Keratinocyte (primary cell): ENCODE measurements around the gene RABL6. TPM values are rescaled to one million over a fixed set of nuclear protein-coding genes. Genes with fewer than 3 reads are reported as not detected.

Experiments
- DNase-seq: peaks from one replicate; pipeline ENCODE4 v3.0.0-alpha.2; 2011; ENCODE audit warnings: low read depth, missing footprints, low spot score
- FAIRE-seq: peaks from 2 replicates; lab custom pipeline; 2011; peaks lifted over from hg19 to GRCh38; lab: Jason Lieb, UNC
- H2AFZ ChIP-seq: 2 replicates; pipeline ENCODE4 v1.6.0; 2012; ENCODE audit warnings: low read length, control low read depth, inconsistent platforms; ENCODE audit not compliant: control insufficient read depth
- H3K27ac ChIP-seq: 2 replicates; pipeline ENCODE4 v1.5.1; 2011; ENCODE audit warnings: low read length; ENCODE audit not compliant: control insufficient read depth, insufficient read depth
- H3K27me3 ChIP-seq: 3 replicates; pipeline ENCODE4 v1.6.0; 2011; ENCODE audit warnings: low read length; ENCODE audit not compliant: control insufficient read depth, insufficient read depth; ENCODE audit errors: extremely low read depth
- H3K36me3 ChIP-seq, 2 experiments: 2 replicates in 1 of 2; 3 replicates in 1 of 2; pipeline ENCODE4 v1.5.1; 2011; ENCODE audit warnings: low read length in 2 of 2, mild to moderate bottlenecking in 1 of 2; ENCODE audit not compliant: control insufficient read depth in 2 of 2, insufficient read depth in 2 of 2; ENCODE audit errors: extremely low read depth in 1 of 2
- H3K4me1 ChIP-seq: 3 replicates; pipeline ENCODE4 v1.5.1; 2011; ENCODE audit warnings: low read length; ENCODE audit not compliant: control insufficient read depth, insufficient read depth; ENCODE audit errors: extremely low read depth
- H3K4me2 ChIP-seq: 3 replicates; pipeline ENCODE4 v1.6.0; 2011; ENCODE audit warnings: low read depth, low read length; ENCODE audit not compliant: control insufficient read depth, insufficient read depth; ENCODE audit errors: extremely low read depth
- H3K4me3 ChIP-seq, 3 experiments: fragments of 200-600 bp in 1 of 3; sonication (generic) in 1 of 3; 2 replicates in 2 of 3; 3 replicates in 1 of 3; pipeline ENCODE4 v1.5.1; 2011 to 2016; ENCODE audit warnings: low read length in 3 of 3, mild to moderate bottlenecking in 3 of 3, control low read depth in 2 of 3, inconsistent platforms in 1 of 3, low read depth in 1 of 3, mixed read lengths in 1 of 3, mixed run types in 1 of 3, moderate library complexity in 1 of 3; ENCODE audit not compliant: control insufficient read depth in 2 of 3, insufficient read depth in 2 of 3; ENCODE audit errors: extremely low read depth in 1 of 3
- H3K79me2 ChIP-seq: 2 replicates; pipeline ENCODE4 v1.6.0; 2012; ENCODE audit warnings: low read length; ENCODE audit not compliant: control insufficient read depth, insufficient read depth
- H3K9ac ChIP-seq: 3 replicates; pipeline ENCODE4 v1.6.0; 2011; ENCODE audit warnings: low read length; ENCODE audit not compliant: control insufficient read depth, insufficient read depth; ENCODE audit errors: extremely low read depth
- H3K9me1 ChIP-seq: 3 replicates; pipeline ENCODE4 v1.6.0; 2011; ENCODE audit warnings: low read length; ENCODE audit not compliant: control insufficient read depth, insufficient read depth; ENCODE audit errors: extremely low read depth
- H3K9me3 ChIP-seq: 2 replicates; pipeline ENCODE4 v1.5.1; 2012; ENCODE audit warnings: low read depth, low read length; ENCODE audit not compliant: control insufficient read depth
- H4K20me1 ChIP-seq: 3 replicates; pipeline ENCODE4 v1.6.0; 2011; ENCODE audit warnings: low read length; ENCODE audit not compliant: control insufficient read depth, insufficient read depth; ENCODE audit errors: extremely low read depth
- EZH2 ChIP-seq: IDR thresholded peaks from one replicate; pipeline ENCODE4 v1.6.1; 2012; ENCODE audit warnings: inconsistent platforms, mild to moderate bottlenecking, low read length, moderate library complexity
- dilution Hi-C: fragments of 300-500 bp; cut with MboI; formaldehyde crosslinking; loops from one replicate; pipeline ENCODE4 v1.7.0; 2020; ENCODE audit warnings: low sequenced_read_pairs; ENCODE audit not compliant: extremely low pct_ligation_motif_present
- polyA plus RNA-seq, 5 experiments: library from polyadenylated mRNA; depleted of rRNA in 3 of 5; stranded (reverse) in 3 of 5; stranded (forward) in 1 of 5; unstranded in 1 of 5; fragments of >200 nt; gene quantifications; 1 replicate in 1 of 5; 2 replicates in 3 of 5; 3 replicates in 1 of 5; pipeline versions ENCODE4 v1.2.1 to v1.2.3, GENCODE V29; 2011 to 2012; ENCODE audit warnings: missing spikeins in 2 of 5, low read depth in 1 of 5, low replicate concordance in 1 of 5
- TF ChIP-seq, protein P1 (sequence below), 3 experiments: IDR thresholded peaks in 1 of 3; conservative IDR thresholded peaks in 1 of 3; optimal IDR thresholded peaks in 1 of 3; 2 replicates in 2 of 3; 3 replicates in 1 of 3; pipeline versions ENCODE3 to v1.5.1; 2011; ENCODE audit warnings: low read length in 3 of 3, mild to moderate bottlenecking in 3 of 3, moderate library complexity in 2 of 3, control low read depth in 1 of 3, inconsistent platforms in 1 of 3; ENCODE audit not compliant: insufficient read depth in 2 of 3; ENCODE audit errors: extremely low read depth in 1 of 3

RABL6 gene
- polyA plus RNA-seq, 1 donor (not counting 4 experiments of a cell fraction or from before 2014, with no cell fraction given): 46.3 TPM

DNA sequence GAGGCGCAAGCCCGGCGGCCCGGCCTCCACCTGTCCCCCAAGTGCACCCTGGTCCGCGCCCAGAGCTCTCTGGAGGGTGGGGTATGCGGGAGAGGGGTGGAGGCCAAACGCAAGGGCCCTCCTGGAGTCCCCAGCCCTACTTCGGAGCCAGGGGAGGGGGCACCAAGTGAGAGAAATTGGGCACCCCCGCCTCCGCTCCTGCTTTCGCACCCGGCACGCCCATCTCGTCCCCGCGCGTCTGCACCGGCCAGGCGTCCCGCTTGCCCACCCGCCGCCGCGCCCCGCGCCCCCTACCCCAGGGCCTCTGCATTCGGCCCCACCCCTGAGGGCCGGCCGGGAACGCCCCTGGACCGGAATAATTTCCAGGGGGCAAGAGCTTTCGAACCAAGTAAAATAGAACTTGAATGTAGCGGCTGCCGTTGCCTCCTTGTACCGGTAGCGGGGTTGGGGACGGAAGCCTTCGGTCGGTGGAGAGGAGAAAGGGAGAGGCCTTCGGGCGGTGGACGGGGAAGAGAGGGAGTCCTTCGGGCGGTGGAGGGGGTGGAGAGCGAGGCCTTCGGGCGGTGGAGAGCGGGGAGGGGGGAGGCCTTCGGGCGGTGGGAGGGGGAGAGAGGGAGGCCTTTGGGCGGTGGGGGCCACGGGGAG, 40.8 kb downstream of the RABL6 start:
- H3K27ac ChIP-seq: peak overlapping the region; percentile 88
- H3K27me3 ChIP-seq: peaks cover 43% of the 10 kb centered on the region
- dilution Hi-C loops: no loop called here
- H3K4me3 ChIP-seq: peak overlapping the region; percentile 74 to 93 (median 89)
- peaks cover 9% of the 10 kb centered on the region for H3K4me1 ChIP-seq
- H3K79me2 ChIP-seq: peaks cover 6% of the 10 kb centered on the region
- TF ChIP-seq, protein P1, sequence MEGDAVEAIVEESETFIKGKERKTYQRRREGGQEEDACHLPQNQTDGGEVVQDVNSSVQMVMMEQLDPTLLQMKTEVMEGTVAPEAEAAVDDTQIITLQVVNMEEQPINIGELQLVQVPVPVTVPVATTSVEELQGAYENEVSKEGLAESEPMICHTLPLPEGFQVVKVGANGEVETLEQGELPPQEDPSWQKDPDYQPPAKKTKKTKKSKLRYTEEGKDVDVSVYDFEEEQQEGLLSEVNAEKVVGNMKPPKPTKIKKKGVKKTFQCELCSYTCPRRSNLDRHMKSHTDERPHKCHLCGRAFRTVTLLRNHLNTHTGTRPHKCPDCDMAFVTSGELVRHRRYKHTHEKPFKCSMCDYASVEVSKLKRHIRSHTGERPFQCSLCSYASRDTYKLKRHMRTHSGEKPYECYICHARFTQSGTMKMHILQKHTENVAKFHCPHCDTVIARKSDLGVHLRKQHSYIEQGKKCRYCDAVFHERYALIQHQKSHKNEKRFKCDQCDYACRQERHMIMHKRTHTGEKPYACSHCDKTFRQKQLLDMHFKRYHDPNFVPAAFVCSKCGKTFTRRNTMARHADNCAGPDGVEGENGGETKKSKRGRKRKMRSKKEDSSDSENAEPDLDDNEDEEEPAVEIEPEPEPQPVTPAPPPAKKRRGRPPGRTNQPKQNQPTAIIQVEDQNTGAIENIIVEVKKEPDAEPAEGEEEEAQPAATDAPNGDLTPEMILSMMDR (optimal IDR thresholded peaks at IDR 0.05 in 1 of 3, IDR thresholded peaks at IDR 0.05 in 1 of 3, conservative IDR thresholded peaks at IDR 0.05 in 1 of 3; ENCODE audit: extremely low read depth in 1 of 3, insufficient read depth in 2 of 3, low read length in 3 of 3): no peak
- TF ChIP-seq EZH2: no peak
- peaks cover 6% of the 10 kb centered on the region for H4K20me1 ChIP-seq
- FAIRE-seq: no peak
- no peaks in the 10 kb centered on the region for H3K9me3 ChIP-seq
- no peak for DNase-seq
- peaks cover 3 to 17% of the 10 kb centered on the region in 2 experiments for H3K36me3 ChIP-seq
- peak overlapping the region; percentile 88 for H3K9ac ChIP-seq
- H3K9me1 ChIP-seq: no peaks in the 10 kb centered on the region
- peak overlapping the region; percentile 88 for H3K4me2 ChIP-seq
- peak overlapping the region; percentile 46 for H2AFZ ChIP-seq

DNA sequence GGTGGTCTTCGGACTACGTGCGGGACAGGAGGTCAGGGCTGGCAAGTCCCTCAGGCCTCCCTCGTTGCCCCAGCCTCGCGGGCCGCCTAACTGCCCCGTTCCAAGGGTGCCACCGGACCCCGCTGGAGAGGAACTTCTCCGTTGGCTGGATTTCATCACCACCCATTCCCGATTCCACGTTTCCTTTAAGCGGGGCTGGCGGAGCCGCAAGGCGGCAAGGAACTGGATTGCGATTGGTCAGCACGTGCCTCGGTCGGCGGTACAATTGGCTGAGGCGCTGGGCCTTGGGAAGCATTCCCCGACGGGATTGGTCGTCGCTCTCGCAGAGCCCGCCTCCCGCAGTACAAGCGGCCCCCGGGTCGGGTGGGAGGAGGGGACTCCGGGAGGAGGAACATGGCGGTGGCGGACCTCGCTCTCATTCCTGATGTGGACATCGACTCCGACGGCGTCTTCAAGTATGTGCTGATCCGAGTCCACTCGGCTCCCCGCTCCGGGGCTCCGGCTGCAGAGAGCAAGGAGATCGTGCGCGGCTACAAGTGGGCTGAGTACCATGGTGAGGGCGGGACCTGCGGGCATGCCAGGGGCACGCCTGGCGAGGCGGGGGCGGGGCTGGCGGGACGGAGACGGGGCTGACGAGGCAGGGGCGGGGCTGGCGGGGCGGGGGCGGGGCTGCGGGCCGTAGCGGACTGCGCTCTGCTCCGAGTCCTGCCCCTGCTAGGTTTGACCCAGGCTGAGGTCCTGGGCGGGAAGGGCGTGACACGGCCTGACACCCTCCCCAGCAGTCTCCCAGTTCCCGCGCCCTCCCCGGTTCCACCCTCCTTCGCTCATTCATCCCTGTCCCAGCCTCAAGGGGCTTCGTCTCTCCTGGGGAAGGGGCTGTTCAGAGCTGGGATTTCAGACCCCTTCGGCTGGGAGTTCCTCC, 41.6 kb downstream of the RABL6 start, which contains the start of gene PHPT1:
Gene PHPT1 (plus strand): TSS at position 372 of the 922 bp plus-strand sequence. CDS start 22 bp downstream, at position 394.
- Histone ChIP-seq H2AFZ (peak within 1 kb of the TSS; percentile 91), H3K9me1 (no peaks in the 10 kb centered on the region), H3K4me2 (peak within 1 kb of the TSS; percentile 91), H3K4me3 (peak within 1 kb of the TSS; percentile 74 to 93 (median 89)), H3K4me1 (peaks cover 9% of the 10 kb centered on the region), H3K27me3 (peaks cover 37% of the 10 kb centered on the region), H3K79me2 (peaks cover 6% of the 10 kb centered on the region), H4K20me1 (peaks cover 6% of the 10 kb centered on the region), H3K27ac (peak within 1 kb of the TSS; percentile 88), H3K9me3 (no peaks in the 10 kb centered on the region), H3K9ac (peak within 1 kb of the TSS; percentile 88), H3K36me3 (peaks cover 3 to 17% of the 10 kb centered on the region in 2 experiments)
- DNase-seq (peak; percentile 94), FAIRE-seq (peak; percentile 89)
- TF ChIP-seq, protein P1 (optimal IDR thresholded peaks at IDR 0.05 in 1 of 3, IDR thresholded peaks at IDR 0.05 in 1 of 3, conservative IDR thresholded peaks at IDR 0.05 in 1 of 3; ENCODE audit: extremely low read depth in 1 of 3, insufficient read depth in 2 of 3, low read length in 3 of 3): no peak
- no peak for TF ChIP-seq EZH2
- dilution Hi-C loops: no loop called here
